ENCODE data around the gene PRODH2.

Gene PRODH2

DNA sequence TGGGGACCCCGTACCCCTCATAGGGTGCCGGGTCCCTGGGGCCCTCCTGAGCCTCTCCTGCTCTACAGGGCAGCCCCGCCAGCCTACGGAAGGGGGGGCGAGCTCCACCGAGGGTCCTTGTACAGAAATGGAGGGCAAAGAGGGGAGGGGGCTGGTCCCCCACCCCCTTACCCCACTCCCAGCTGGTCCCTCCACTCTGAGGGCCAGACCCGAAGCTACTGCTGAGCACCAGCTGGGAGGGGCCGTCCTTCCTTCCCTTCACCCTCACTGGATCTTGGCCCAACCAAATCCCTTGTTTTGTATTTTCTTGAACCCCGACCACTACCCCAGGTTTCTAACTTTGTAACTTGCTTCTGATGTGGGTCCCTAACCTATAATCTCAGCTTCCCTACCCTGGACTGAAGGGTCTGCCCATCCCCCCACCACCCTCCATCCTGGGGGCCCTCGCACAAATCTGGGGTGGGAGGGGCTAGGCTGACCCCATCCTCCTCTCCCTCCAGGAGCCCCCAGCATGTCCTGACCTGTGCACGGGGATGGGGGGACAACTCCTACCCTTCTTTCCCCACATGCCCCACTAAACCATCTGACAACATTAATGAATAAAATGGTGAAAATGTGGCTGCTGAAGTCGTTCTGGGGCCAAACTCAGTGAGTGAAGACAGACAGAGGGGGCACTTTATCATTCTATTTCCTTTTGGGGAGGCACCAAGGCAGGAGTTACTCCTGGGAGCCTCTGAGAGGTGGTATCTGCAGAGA, 24.3 kb downstream of the PRODH2 start:
- TF ChIP-seq, protein P1, sequence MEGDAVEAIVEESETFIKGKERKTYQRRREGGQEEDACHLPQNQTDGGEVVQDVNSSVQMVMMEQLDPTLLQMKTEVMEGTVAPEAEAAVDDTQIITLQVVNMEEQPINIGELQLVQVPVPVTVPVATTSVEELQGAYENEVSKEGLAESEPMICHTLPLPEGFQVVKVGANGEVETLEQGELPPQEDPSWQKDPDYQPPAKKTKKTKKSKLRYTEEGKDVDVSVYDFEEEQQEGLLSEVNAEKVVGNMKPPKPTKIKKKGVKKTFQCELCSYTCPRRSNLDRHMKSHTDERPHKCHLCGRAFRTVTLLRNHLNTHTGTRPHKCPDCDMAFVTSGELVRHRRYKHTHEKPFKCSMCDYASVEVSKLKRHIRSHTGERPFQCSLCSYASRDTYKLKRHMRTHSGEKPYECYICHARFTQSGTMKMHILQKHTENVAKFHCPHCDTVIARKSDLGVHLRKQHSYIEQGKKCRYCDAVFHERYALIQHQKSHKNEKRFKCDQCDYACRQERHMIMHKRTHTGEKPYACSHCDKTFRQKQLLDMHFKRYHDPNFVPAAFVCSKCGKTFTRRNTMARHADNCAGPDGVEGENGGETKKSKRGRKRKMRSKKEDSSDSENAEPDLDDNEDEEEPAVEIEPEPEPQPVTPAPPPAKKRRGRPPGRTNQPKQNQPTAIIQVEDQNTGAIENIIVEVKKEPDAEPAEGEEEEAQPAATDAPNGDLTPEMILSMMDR (IDR thresholded peaks at IDR 0.05; ENCODE audit: low read depth, low read length, poor library complexity, severe bottlenecking): no peak
- TF ChIP-seq EZH2phosphoT487 (IDR thresholded peaks at IDR 0.05; ENCODE audit: borderline replicate concordance, low read length): no peak
- Histone ChIP-seq H3F3A (ENCODE audit: control insufficient read depth, insufficient read depth) (no peaks in the 10 kb centered on the region), H3K4me2 (ENCODE audit: low read length) (no peak overlapping the region), H3K27me3 (ENCODE audit: control insufficient read depth, low read length) (no peaks in the 10 kb centered on the region), H3K9me2 (replicated peaks; ENCODE audit: control insufficient read depth, low read length) (no peaks in the 10 kb centered on the region), H3K9me3 (ENCODE audit: control insufficient read depth, insufficient read depth, low read length) (no peaks in the 10 kb centered on the region), H4K20me1 (ENCODE audit: control insufficient read depth, insufficient read depth, low read depth, low read length) (no peaks in the 10 kb centered on the region), H3K27ac (ENCODE audit: low read depth, low read length) (no peak overlapping the region), H3K4me3 (ENCODE audit: low read length) (no peak overlapping the region), H3K79me2 (ENCODE audit: control insufficient read depth, low read length) (no peaks in the 10 kb centered on the region), H3K4me1 (ENCODE audit: control insufficient read depth, low read length) (no peaks in the 10 kb centered on the region), H3K36me3 (ENCODE audit: control insufficient read depth, low read length) (no peaks in the 10 kb centered on the region)

DNA sequence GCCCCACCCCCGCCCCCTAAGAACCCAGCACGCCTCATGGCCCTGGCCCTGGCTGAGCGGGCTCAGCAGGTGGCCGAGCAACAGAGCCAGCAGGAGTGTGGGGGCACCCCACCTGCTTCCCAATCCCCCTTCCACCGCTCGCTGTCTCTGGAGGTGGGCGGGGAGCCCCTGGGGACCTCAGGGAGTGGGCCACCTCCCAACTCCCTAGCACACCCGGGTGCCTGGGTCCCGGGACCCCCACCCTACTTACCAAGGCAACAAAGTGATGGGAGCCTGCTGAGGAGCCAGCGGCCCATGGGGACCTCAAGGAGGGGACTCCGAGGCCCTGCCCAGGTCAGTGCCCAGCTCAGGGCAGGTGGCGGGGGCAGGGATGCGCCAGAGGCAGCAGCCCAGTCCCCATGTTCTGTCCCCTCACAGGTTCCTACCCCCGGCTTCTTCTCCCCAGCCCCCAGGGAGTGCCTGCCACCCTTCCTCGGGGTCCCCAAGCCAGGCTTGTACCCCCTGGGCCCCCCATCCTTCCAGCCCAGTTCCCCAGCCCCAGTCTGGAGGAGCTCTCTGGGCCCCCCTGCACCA, 25.3 kb downstream of the PRODH2 start:
- Histone ChIP-seq H3K4me1 (ENCODE audit: control insufficient read depth, low read length) (no peaks in the 10 kb centered on the region), H3K9me3 (ENCODE audit: control insufficient read depth, insufficient read depth, low read length) (no peaks in the 10 kb centered on the region), H4K20me1 (ENCODE audit: control insufficient read depth, insufficient read depth, low read depth, low read length) (no peaks in the 10 kb centered on the region), H3F3A (ENCODE audit: control insufficient read depth, insufficient read depth) (no peaks in the 10 kb centered on the region), H3K27ac (ENCODE audit: low read depth, low read length) (no peak overlapping the region), H3K79me2 (ENCODE audit: control insufficient read depth, low read length) (no peaks in the 10 kb centered on the region), H3K9me2 (replicated peaks; ENCODE audit: control insufficient read depth, low read length) (no peaks in the 10 kb centered on the region), H3K4me2 (ENCODE audit: low read length) (no peak overlapping the region), H3K4me3 (ENCODE audit: low read length) (no peak overlapping the region), H3K36me3 (ENCODE audit: control insufficient read depth, low read length) (no peaks in the 10 kb centered on the region), H3K27me3 (ENCODE audit: control insufficient read depth, low read length) (no peaks in the 10 kb centered on the region)
- TF ChIP-seq, protein P1 (IDR thresholded peaks at IDR 0.05; ENCODE audit: low read depth, low read length, poor library complexity, severe bottlenecking): no peak
- no peak for TF ChIP-seq EZH2phosphoT487 (IDR thresholded peaks at IDR 0.05; ENCODE audit: borderline replicate concordance, low read length)

DNA sequence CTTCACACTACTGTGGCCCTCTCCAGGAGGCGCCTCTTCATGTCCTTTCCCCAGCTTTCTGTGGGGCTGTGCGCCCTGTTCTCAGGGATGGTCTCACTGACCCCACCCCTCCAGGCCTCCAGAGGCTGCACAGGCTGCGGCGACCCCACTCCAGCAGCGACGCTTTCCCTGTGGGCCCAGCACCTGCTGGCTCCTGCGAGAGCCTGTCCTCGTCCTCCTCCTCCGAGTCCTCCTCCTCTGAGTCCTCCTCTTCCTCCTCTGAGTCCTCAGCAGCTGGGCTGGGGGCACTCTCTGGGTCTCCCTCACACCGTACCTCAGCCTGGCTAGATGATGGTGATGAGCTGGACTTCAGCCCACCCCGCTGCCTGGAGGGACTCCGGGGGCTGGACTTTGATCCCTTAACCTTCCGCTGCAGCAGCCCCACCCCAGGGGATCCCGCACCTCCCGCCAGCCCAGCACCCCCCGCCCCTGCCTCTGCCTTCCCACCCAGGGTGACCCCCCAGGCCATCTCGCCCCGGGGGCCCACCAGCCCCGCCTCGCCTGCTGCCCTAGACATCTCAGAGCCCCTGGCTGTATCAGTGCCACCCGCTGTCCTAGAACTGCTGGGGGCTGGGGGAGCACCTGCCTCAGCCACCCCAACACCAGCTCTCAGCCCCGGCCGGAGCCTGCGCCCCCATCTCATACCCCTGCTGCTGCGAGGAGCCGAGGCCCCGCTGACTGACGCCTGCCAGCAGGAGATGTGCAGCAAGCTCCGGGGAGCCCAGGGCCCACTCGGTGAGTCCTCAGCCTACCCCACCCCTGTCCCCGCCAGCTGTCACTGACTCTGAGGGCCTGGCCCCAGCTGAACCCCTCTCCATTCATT, 26.1 kb downstream of the PRODH2 start:
- no peak overlapping the region for H3K4me2 ChIP-seq (ENCODE audit: low read length)
- H3F3A ChIP-seq (ENCODE audit: control insufficient read depth, insufficient read depth): no peaks in the 10 kb centered on the region
- no peaks in the 10 kb centered on the region for H3K79me2 ChIP-seq (ENCODE audit: control insufficient read depth, low read length)
- no peaks in the 10 kb centered on the region for H3K27me3 ChIP-seq (ENCODE audit: control insufficient read depth, low read length)
- TF ChIP-seq, protein P1 (IDR thresholded peaks at IDR 0.05; ENCODE audit: low read depth, low read length, poor library complexity, severe bottlenecking): no peak
- H3K4me1 ChIP-seq (ENCODE audit: control insufficient read depth, low read length): no peaks in the 10 kb centered on the region
- no peaks in the 10 kb centered on the region for H3K9me3 ChIP-seq (ENCODE audit: control insufficient read depth, insufficient read depth, low read length)
- no peaks in the 10 kb centered on the region for H3K36me3 ChIP-seq (ENCODE audit: control insufficient read depth, low read length)
- no peak overlapping the region for H3K27ac ChIP-seq (ENCODE audit: low read depth, low read length)
- H4K20me1 ChIP-seq (ENCODE audit: control insufficient read depth, insufficient read depth, low read depth, low read length): no peaks in the 10 kb centered on the region
- H3K9me2 ChIP-seq (replicated peaks; ENCODE audit: control insufficient read depth, low read length): no peaks in the 10 kb centered on the region
- no peak overlapping the region for H3K4me3 ChIP-seq (ENCODE audit: low read length)
